Nephron (organoid): Measurements from ENCODE around the gene RABEP2.

Experiments used
- H3K27ac Mint-ChIP-seq, 3 experiments: 2 replicates each; pipeline ENCODE4 v1.8.0; 2020; ENCODE audit warnings: mixed read lengths in 3 of 3, mild to moderate bottlenecking in 2 of 3, moderate library complexity in 1 of 3
- H3K27me3 Mint-ChIP-seq: 2 replicates; pipeline ENCODE4 v1.8.0; 2021; ENCODE audit warnings: low read depth, mild to moderate bottlenecking, moderate library complexity, mixed read lengths
- H3K36me3 Mint-ChIP-seq: 2 replicates; pipeline ENCODE4 v1.8.0; 2020; ENCODE audit warnings: low read depth, mixed read lengths
- H3K4me1 Mint-ChIP-seq: 2 replicates; pipeline ENCODE4 v1.8.0; 2020; ENCODE audit warnings: mixed read lengths
- H3K4me3 Mint-ChIP-seq, 3 experiments: 2 replicates each; pipeline ENCODE4 v1.8.0; 2020; ENCODE audit warnings: mild to moderate bottlenecking in 3 of 3, mixed read lengths in 3 of 3, moderate library complexity in 2 of 3
- H3K9me3 Mint-ChIP-seq: 2 replicates; pipeline ENCODE4 v1.8.0; 2020; ENCODE audit warnings: mixed read lengths
- TF ChIP-seq, protein P1 (sequence below), 3 experiments: fragments of 200-600 bp; sonication (generic); IDR thresholded peaks; one replicate each; pipeline ENCODE4 v1.5.0; 2021; ENCODE audit warnings: antibody characterized with exemption in 3 of 3; ENCODE audit not compliant: unreplicated experiment in 3 of 3

RABEP2 gene

DNA sequence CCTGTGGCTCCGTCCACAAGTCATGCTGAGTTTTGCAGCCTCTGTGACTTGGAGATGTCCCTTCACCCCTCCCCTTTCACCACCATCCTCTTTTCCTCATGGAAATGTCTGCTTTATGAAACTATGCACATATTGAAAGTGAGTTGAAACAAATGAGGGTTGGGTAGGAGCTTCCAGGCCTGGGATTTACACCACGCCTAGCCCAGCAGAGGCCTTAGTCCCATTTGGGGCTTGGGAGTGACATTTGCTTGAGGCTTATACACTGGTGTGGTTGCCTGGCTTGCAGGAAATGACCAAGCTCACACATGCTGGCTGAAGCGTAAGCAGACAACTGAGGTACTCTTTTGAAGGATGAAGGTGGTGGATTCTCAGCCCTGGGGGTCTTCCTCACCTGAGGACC lies 39.0 kb upstream of the RABEP2 start:
- TF ChIP-seq, protein P1, sequence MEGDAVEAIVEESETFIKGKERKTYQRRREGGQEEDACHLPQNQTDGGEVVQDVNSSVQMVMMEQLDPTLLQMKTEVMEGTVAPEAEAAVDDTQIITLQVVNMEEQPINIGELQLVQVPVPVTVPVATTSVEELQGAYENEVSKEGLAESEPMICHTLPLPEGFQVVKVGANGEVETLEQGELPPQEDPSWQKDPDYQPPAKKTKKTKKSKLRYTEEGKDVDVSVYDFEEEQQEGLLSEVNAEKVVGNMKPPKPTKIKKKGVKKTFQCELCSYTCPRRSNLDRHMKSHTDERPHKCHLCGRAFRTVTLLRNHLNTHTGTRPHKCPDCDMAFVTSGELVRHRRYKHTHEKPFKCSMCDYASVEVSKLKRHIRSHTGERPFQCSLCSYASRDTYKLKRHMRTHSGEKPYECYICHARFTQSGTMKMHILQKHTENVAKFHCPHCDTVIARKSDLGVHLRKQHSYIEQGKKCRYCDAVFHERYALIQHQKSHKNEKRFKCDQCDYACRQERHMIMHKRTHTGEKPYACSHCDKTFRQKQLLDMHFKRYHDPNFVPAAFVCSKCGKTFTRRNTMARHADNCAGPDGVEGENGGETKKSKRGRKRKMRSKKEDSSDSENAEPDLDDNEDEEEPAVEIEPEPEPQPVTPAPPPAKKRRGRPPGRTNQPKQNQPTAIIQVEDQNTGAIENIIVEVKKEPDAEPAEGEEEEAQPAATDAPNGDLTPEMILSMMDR (IDR thresholded peaks at IDR 0.05; ENCODE audit: unreplicated experiment in 3 of 3) = no peak
- Mint-ChIP-seq H3K27me3 (no peaks in the 10 kb centered on the region), H3K36me3 (peaks cover 46% of the 10 kb centered on the region), H3K4me3 (no peak overlapping the region), H3K27ac (no peak overlapping the region), H3K4me1 (no peaks in the 10 kb centered on the region), H3K9me3 (no peaks in the 10 kb centered on the region)

DNA sequence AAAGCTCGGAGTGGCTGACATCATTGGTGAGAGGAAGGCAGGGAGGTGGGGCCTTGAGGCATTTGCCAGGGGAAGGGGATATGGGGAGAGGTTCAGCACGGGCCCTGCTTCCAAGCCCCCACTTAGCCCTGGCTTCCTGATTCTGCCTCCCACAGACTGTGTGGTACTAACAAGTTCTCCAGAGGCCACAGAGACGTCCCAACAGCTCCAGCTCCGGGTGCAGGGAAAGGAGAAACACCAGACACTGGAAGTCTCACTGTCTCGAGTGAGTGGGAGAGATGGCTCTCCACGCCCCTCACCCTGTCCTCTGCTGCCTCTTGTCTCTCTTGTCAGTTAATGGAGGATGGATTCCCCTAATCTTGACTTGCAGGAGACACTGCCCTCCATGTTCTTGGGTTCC lies 33.8 kb upstream of the RABEP2 start:
- Mint-ChIP-seq H3K36me3 (peaks cover 63% of the 10 kb centered on the region), H3K4me1 (no peaks in the 10 kb centered on the region), H3K27ac (no peak overlapping the region), H3K27me3 (no peaks in the 10 kb centered on the region), H3K9me3 (no peaks in the 10 kb centered on the region), H3K4me3 (no peak overlapping the region)
- TF ChIP-seq, protein P1 (IDR thresholded peaks at IDR 0.05; ENCODE audit: unreplicated experiment in 3 of 3) = no peak

DNA sequence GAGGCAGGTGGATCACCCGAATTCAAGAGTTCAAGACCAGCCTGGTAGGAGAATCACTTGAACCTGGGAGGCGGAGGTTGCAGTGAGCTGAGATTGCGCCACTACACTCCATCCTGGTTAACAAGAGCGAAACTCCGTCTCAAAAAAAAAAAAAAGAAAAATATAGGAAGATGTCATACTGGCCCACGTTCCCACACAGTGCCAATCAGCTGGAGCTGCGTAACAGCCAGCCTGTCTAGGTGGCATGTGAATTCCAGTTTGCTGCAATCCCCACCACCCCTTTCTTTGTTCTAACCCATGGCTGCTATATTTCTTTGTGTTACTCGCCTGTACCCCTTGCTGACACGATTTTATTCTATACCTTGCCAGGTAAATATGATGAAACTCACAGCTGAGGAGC lies 33.2 kb upstream of the RABEP2 start:
- H3K27ac Mint-ChIP-seq = no peak overlapping the region
- no peaks in the 10 kb centered on the region for H3K9me3 Mint-ChIP-seq
- TF ChIP-seq, protein P1 (IDR thresholded peaks at IDR 0.05; ENCODE audit: unreplicated experiment in 3 of 3) = no peak
- H3K4me3 Mint-ChIP-seq = no peak overlapping the region
- peaks cover 63% of the 10 kb centered on the region for H3K36me3 Mint-ChIP-seq
- no peaks in the 10 kb centered on the region for H3K27me3 Mint-ChIP-seq
- no peaks in the 10 kb centered on the region for H3K4me1 Mint-ChIP-seq

DNA sequence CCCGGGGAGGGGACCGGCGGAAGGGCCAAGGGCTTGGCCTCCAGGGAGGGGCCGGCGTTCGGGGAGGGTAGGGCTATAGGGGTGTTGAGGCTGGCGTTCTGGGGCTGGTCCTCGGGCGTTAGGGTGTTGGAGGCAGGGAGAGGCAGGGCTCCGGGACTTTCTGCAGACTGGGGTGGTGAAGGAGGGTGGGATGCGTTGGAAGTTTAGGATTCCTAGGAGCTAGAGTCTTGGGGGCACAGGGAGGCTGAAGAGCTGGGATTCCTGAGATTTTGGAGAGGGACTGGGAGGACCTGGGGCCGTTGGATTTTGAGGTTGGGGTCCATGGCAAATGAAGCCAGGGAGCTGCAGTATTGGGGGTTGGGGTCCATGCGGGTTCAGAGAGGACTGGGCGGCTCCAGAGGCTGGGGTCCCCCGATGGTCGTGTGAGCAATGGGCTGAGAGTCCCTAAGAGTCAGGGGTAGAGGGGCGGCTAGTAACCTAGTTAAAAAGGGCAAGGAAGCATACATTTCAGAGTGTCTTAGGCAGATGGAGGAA lies 26.4 kb upstream of the RABEP2 start:
- Mint-ChIP-seq H3K36me3 (peaks cover 26% of the 10 kb centered on the region), H3K27ac (peak overlapping the region in 2 of 3 experiments; percentile 31 to 43), H3K4me1 (peaks cover 11% of the 10 kb centered on the region), H3K4me3 (peak overlapping the region; percentile 89 to 92 (median 90)), H3K9me3 (no peaks in the 10 kb centered on the region), H3K27me3 (peaks cover 7% of the 10 kb centered on the region)
- TF ChIP-seq, protein P1 (IDR thresholded peaks at IDR 0.05; ENCODE audit: unreplicated experiment in 3 of 3) = no peak

DNA sequence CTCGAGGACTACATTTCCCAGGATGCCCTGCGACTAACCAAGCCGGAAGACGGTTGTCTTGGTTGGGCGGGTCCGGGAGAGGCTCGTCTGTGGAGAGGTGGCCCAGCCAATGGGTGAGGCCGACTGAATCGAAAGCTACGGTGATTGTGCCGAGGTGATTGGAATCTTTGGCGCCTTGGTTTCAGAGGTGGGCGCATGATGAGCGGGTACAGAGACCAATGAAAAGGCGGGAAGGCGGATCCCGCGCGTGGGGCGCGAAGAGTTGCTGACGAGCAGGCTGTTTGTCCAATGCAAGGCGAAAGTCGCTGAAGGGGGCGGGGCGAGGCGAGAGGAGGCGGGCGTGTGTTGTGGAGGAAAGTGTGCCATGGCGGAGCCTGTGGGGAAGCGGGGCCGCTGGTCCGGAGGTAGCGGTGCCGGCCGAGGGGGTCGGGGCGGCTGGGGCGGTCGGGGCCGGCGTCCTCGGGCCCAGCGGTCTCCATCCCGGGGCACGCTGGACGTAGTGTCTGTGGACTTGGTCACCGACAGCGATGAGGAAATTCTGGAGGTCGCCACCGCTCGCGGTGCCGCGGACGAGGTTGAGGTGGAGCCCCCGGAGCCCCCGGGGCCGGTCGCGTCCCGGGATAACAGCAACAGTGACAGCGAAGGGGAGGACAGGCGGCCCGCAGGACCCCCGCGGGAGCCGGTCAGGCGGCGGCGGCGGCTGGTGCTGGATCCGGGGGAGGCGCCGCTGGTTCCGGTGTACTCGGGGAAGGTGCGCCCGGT lies 25.8 kb upstream of the RABEP2 start, which contains the start of gene NFATC2IP:
NFATC2IP (plus strand) TSS at position 290 of the 762 bp plus-strand sequence; CDS start at position 365, 75 bp downstream.
- Mint-ChIP-seq H3K36me3 (peaks cover 21% of the 10 kb centered on the region), H3K4me1 (peaks cover 12% of the 10 kb centered on the region), H3K9me3 (no peaks in the 10 kb centered on the region), H3K27ac (peak within 1 kb of the TSS; percentile 14 to 72 (median 50)), H3K27me3 (peaks cover 8% of the 10 kb centered on the region), H3K4me3 (peak within 1 kb of the TSS; percentile 89 to 92 (median 90))
- TF ChIP-seq, protein P1 (IDR thresholded peaks at IDR 0.05; ENCODE audit: unreplicated experiment in 3 of 3) = no peak
